ENCODE data around the gene SNX24. TPM values are rescaled to one million over a fixed set of nuclear protein-coding genes. Genes with fewer than 3 reads are reported as not detected.

The SNX24 gene
- total RNA-seq, 1 donor from 2014 or later = 8.5 TPM

GRCh38 chr5:123012321-123012720 lies 166.9 kb downstream of the SNX24 start:
- Mint-ChIP-seq H3K27ac (no peak overlapping the region), H3K9me3 (no peaks in the 10 kb centered on the region), H3K36me3 (ENCODE audit: low read depth) (no peaks in the 10 kb centered on the region), H3K27me3 (no peaks in the 10 kb centered on the region), H3K4me1 (peaks cover 7% of the 10 kb centered on the region), H3K4me3 (no peak overlapping the region)
- TF ChIP-seq CTCF (IDR thresholded peaks at IDR 0.05) = no peak
- intact Hi-C loops (cut with micrococcal nuclease) = no loop called here
- no peak for ATAC-seq (ENCODE audit: low read depth)
- POLR2A ChIA-PET = no interaction called here
- DNase-seq = no peak
- CTCF ChIA-PET = no interaction called here

GRCh38 chr5:123014689-123015088 lies 169.3 kb downstream of the SNX24 start:
- ChIA-PET POLR2A (interaction anchor here (0.6 kb wide), 1 partner anchor 107 kb away, joined by 3 read pairs; no protein-coding TSS in a partner anchor), CTCF (no interaction called here)
- no peak overlapping the region for H3K27ac Mint-ChIP-seq
- H3K27me3 Mint-ChIP-seq = peaks cover 3% of the 10 kb centered on the region
- H3K36me3 Mint-ChIP-seq (ENCODE audit: low read depth) = no peaks in the 10 kb centered on the region
- no peak overlapping the region for H3K4me3 Mint-ChIP-seq
- ATAC-seq (ENCODE audit: low read depth) (no peak), DNase-seq (no peak)
- intact Hi-C loops (cut with micrococcal nuclease) = no loop called here
- peaks cover 7% of the 10 kb centered on the region for H3K4me1 Mint-ChIP-seq
- no peaks in the 10 kb centered on the region for H3K9me3 Mint-ChIP-seq
- TF ChIP-seq CTCF (IDR thresholded peaks at IDR 0.05) = no peak

GRCh38 chr5:123028222-123028621 lies 182.8 kb downstream of the SNX24 start:
- Mint-ChIP-seq H3K9me3 (no peaks in the 10 kb centered on the region), H3K36me3 (ENCODE audit: low read depth) (no peaks in the 10 kb centered on the region), H3K4me3 (no peak overlapping the region), H3K4me1 (no peaks in the 10 kb centered on the region), H3K27ac (no peak overlapping the region), H3K27me3 (peaks cover 29% of the 10 kb centered on the region)
- DNase-seq (no peak), ATAC-seq (ENCODE audit: low read depth) (no peak)
- ChIA-PET POLR2A (no interaction called here), CTCF (no interaction called here)
- intact Hi-C loops (cut with micrococcal nuclease) = no loop called here
- TF ChIP-seq CTCF (IDR thresholded peaks at IDR 0.05) = no peak

- DNase-seq = no peak
- H3K4me3 Mint-ChIP-seq = no peak overlapping the region
- peaks cover 13% of the 10 kb centered on the region for H3K4me1 Mint-ChIP-seq
- H3K27ac Mint-ChIP-seq = no peak overlapping the region
- no peaks in the 10 kb centered on the region for H3K36me3 Mint-ChIP-seq (ENCODE audit: low read depth)
- TF ChIP-seq CTCF (IDR thresholded peaks at IDR 0.05) = no peak
- intact Hi-C loops (cut with micrococcal nuclease) = no loop called here
- ChIA-PET CTCF (no interaction called here), POLR2A (no interaction called here)
- ATAC-seq (ENCODE audit: low read depth) = no peak
- H3K9me3 Mint-ChIP-seq = no peaks in the 10 kb centered on the region
- peaks cover 58% of the 10 kb centered on the region for H3K27me3 Mint-ChIP-seq
These were observed 187.8 kb downstream of the SNX24 start for GRCh38 chr5:123033157-123033671.

GRCh38 chr5:123035360-123035917 lies 190.0 kb downstream of the SNX24 start:
- Mint-ChIP-seq H3K27ac (no peak overlapping the region), H3K27me3 (peaks cover 61% of the 10 kb centered on the region), H3K4me3 (peak overlapping the region; percentile 83), H3K4me1 (peaks cover 13% of the 10 kb centered on the region), H3K9me3 (no peaks in the 10 kb centered on the region), H3K36me3 (ENCODE audit: low read depth) (no peaks in the 10 kb centered on the region)
- no peak for TF ChIP-seq CTCF (IDR thresholded peaks at IDR 0.05)
- intact Hi-C loops (cut with micrococcal nuclease) = no loop called here
- ATAC-seq (ENCODE audit: low read depth) = peak; percentile 53
- ChIA-PET POLR2A (no interaction called here), CTCF (no interaction called here)
- DNase-seq = peak; percentile 23

All from activated B cell treated with CpG ODN at 0.5 μM for 24 hours (primary cell).